HL-60 (cell line): ENCODE data around the gene TLR8.

Experiments
- CTCF ChIP-seq: IDR thresholded peaks from one replicate; pipeline ENCODE4 v1.5.1; 2011; ENCODE audit warnings: low read length, control low read depth, inconsistent platforms; ENCODE audit not compliant: insufficient read depth
- GABPA ChIP-seq: IDR thresholded peaks from 2 replicates; pipeline ENCODE4 v1.6.1; 2012; ENCODE audit warnings: low read depth
- POLR2AphosphoS5 ChIP-seq: IDR thresholded peaks from 2 replicates; pipeline ENCODE4 v1.6.1; 2012; ENCODE audit warnings: low read depth
- REST ChIP-seq: IDR thresholded peaks from 2 replicates; pipeline ENCODE4 v1.6.1; 2012; ENCODE audit warnings: low read depth; ENCODE audit not compliant: insufficient replicate concordance
- SPI1 ChIP-seq: IDR thresholded peaks from 2 replicates; pipeline ENCODE4 v1.6.1; 2012; ENCODE audit warnings: low read depth, mild to moderate bottlenecking, borderline replicate concordance

- no peak for TF ChIP-seq CTCF
- no peak for TF ChIP-seq POLR2AphosphoS5
- TF ChIP-seq GABPA: no peak
- no peak for TF ChIP-seq REST
- no peak for TF ChIP-seq SPI1
Measured at GRCh38 chrX:12972243-12972642, 65.8 kb downstream of the TLR8 start.
